Activated T-helper 1 cell treated with anti-CD3 and anti-CD28 coated beads, Interleukin-12 subunit alpha, Interleukin-12 subunit beta, Interleukin-2, Interleukin-4 antibody, amounts not matched to agents 30 ng/mL and 10 ng/mL and 1 ng/mL, durations not matched to agents 14 hours and 24 hours and 36 hours (primary cell): ENCODE measurements around the gene PIEZO2. TPM values are rescaled to one million over a fixed set of nuclear protein-coding genes. Genes with fewer than 3 reads are reported as not detected.
"Not testable (repeated sequence)": the region's sequence is repeated elsewhere in the genome, so short reads cannot be mapped to it uniquely, and the experiment has no call there.

Source experiments
- DNase-seq: peaks from one replicate; pipeline ENCODE4 v3.0.0; 2021; ENCODE audit warnings: low spot score
- H3K27ac Mint-ChIP-seq: one replicate; pipeline ENCODE4 v1.8.0; 2021; ENCODE audit warnings: mild to moderate bottlenecking, mixed read lengths
- H3K27me3 Mint-ChIP-seq: one replicate; pipeline ENCODE4 v1.8.0; 2022; ENCODE audit warnings: mild to moderate bottlenecking, moderate library complexity, mixed read lengths; ENCODE audit not compliant: insufficient read depth
- H3K36me3 Mint-ChIP-seq: one replicate; pipeline ENCODE4 v1.8.0; 2021; ENCODE audit warnings: low read depth, mixed read lengths
- H3K4me1 Mint-ChIP-seq: one replicate; pipeline ENCODE4 v1.8.0; 2021; ENCODE audit warnings: low read depth, mixed read lengths
- H3K4me3 Mint-ChIP-seq: one replicate; pipeline ENCODE4 v1.8.0; 2021; ENCODE audit warnings: mild to moderate bottlenecking, moderate library complexity, mixed read lengths
- H3K9me3 Mint-ChIP-seq: one replicate; pipeline ENCODE4 v1.8.0; 2021; ENCODE audit warnings: mixed read lengths
- intact Hi-C: fragments of 100-400 bp; cut with micrococcal nuclease; formaldehyde crosslinking; loops from one replicate; pipeline ENCODE4 v1.15.1; 2024
- total RNA-seq: library from RNA; stranded (reverse); gene quantifications from 2 replicates; pipeline ENCODE4 v1.2.3, GENCODE V29; 2022

PIEZO2 gene
- total RNA-seq, 1 donor from 2014 or later = not detected

DNA sequence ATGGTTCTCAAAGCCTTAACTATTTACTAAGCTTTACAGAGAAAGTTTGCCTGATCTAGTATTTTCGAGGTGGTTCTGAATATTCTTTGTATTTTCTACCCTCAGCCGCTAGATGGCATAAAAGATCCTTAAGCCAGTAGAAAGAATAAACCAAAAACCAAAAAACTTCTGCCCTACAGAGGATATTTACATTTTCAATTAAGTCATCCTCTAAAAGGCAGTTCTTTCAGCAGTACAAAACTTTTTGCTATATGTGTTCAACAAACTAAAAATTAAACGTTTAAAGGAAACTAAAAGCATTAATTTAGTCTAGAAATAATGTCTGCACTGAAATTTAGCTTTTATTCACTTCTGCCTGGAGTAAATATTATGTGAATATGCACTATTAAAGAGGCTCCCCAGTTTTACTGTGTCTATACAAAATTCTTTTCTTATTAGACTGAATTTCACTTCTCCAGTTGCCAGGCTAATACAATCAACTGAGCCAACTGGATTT, 297.5 kb downstream of the PIEZO2 start:
- H3K4me1 Mint-ChIP-seq = no peaks in the 10 kb centered on the region
- no peak overlapping the region for H3K27ac Mint-ChIP-seq
- DNase-seq = no peak
- no peak overlapping the region for H3K4me3 Mint-ChIP-seq
- intact Hi-C loops = loop anchor here (1.0 to 5.0 kb wide), 6 partner anchors 65 to 1185 kb away; no protein-coding TSS in a partner anchor
- H3K36me3 Mint-ChIP-seq = no peaks in the 10 kb centered on the region
- H3K9me3 Mint-ChIP-seq = no peaks in the 10 kb centered on the region
- peaks cover 4% of the 10 kb centered on the region for H3K27me3 Mint-ChIP-seq

DNA sequence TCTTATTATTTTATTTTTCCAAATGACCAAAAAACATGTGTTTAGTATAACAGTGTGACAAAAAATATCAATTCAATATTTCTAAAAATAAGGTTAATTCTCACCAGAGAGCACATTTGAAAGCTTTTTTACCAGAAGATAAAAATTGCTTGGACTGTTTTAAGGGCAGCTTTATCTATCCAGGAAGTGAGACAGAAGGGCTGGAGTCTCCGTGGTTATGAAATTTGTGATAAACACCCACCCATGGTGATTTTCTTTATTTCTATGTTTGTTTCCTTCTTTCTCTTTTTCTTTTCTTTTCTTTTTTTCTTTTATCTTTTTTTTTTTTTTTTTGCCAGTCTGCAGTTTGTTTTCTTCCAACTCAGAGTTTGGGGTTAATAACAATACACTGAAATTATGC, 298.5 kb downstream of the PIEZO2 start:
- Mint-ChIP-seq H3K36me3 (no peaks in the 10 kb centered on the region), H3K27me3 (peaks cover 4% of the 10 kb centered on the region), H3K27ac (no peak overlapping the region), H3K4me3 (no peak overlapping the region), H3K4me1 (no peaks in the 10 kb centered on the region), H3K9me3 (no peaks in the 10 kb centered on the region)
- intact Hi-C loops = loop anchor here (1.0 to 5.0 kb wide), 6 partner anchors 64 to 1186 kb away; no protein-coding TSS in a partner anchor
- DNase-seq = no peak

DNA sequence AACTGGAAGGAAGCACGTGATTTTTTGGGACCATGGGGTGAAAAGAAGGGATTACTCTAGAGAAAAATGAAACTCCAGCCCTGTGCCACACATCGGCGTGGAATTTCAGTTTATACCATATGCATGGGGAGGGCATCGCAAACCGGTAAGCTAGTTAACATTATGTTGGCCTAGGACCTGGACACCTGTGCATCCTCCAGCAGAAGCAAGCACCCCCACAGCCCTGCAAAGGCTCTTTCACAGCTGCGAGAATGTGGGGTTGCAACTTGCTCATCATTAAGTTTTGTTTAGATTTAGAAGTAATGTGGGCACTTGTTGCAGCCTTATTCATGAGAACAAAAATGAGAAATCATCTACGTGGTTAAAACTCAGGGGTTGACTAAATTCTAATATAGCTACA, 299.2 kb downstream of the PIEZO2 start:
- no peak overlapping the region for H3K4me3 Mint-ChIP-seq
- intact Hi-C loops = loop anchor here (5.0 kb wide), 5 partner anchors 63 to 1187 kb away; no protein-coding TSS in a partner anchor
- H3K27me3 Mint-ChIP-seq = peaks cover 3% of the 10 kb centered on the region
- no peaks in the 10 kb centered on the region for H3K9me3 Mint-ChIP-seq
- H3K36me3 Mint-ChIP-seq = no peaks in the 10 kb centered on the region
- no peaks in the 10 kb centered on the region for H3K4me1 Mint-ChIP-seq
- H3K27ac Mint-ChIP-seq = no peak overlapping the region
- no peak for DNase-seq

DNA sequence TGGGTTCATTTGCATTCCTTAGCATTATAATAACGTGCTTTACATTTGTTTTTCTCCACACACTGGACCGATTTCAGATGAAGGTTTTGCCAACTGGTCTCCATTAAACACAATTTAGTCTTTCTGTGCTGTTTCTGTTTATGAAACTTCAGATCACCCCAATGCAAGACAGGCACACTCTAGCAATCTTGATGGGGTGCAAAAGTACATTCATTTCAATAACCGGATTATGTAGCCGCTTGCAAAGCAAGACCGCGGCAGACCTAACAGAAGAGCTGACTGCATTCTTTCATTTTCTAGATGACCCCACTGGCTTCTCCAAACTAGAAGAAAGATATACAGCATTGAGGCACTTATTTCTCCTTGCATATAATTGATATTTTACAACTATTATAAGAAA, 301.5 kb downstream of the PIEZO2 start:
- no peak overlapping the region for H3K4me3 Mint-ChIP-seq
- H3K4me1 Mint-ChIP-seq = no peaks in the 10 kb centered on the region
- no peaks in the 10 kb centered on the region for H3K27me3 Mint-ChIP-seq
- no peaks in the 10 kb centered on the region for H3K9me3 Mint-ChIP-seq
- no peaks in the 10 kb centered on the region for H3K36me3 Mint-ChIP-seq
- intact Hi-C loops = no loop called here
- DNase-seq = no peak
- H3K27ac Mint-ChIP-seq = no peak overlapping the region

DNA sequence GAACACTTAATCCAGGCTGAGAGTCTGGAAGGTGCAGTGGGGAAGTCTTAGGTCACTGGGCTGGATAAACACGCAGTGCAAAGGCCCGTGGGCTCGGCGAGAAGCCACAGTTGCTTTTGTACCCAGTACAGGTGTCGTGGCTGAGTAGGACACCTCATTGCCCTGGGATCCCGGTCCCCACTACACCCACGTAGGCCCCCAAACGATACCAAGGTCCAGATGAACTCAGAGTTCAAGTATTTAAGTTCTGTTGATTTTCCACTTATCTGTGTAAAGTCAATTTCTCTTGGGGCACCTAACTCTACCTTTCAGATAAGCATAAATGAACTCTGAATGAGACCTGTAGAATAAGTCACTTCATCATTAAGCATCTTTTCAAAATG, 302.0 kb downstream of the PIEZO2 start:
- Mint-ChIP-seq H3K9me3 (no peaks in the 10 kb centered on the region), H3K4me1 (no peaks in the 10 kb centered on the region), H3K36me3 (no peaks in the 10 kb centered on the region), H3K27ac (no peak overlapping the region), H3K4me3 (no peak overlapping the region), H3K27me3 (no peaks in the 10 kb centered on the region)
- intact Hi-C loops = no loop called here
- no peak for DNase-seq

DNA sequence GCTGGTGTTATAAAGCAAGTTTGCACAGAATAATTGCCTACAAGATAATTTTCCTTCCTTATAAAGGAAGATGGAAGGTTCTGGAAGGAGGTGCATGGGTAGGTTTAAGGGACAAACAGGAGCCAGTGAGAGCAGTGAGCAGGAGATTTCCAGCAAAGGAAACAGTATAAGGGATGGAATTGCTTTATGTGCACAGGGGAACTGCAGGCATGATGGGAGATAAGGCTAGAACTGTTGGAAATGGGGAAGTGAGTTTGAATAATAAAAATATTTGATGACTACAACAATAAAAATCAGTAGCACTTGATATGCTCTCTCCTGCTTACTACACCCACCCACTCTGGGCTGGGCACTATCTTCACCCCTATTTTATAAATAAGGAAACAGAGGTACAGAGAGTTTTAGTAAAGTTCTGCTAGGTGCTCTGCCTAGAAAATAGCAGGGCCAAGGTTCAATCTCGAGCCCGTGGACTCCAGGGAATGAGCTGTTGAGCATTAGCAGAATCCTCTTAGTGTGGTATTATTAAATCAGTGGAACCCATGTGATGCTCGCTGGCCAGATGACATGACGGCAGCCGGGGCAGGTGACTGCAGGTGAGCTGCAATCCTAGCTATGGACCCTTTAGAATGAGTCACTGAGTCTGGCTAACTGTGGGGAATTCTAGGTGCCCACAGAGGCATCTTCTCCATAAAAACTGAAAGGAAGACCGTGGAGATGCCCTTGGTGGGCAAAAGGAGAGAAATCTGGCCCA, 302.5 kb downstream of the PIEZO2 start:
- intact Hi-C loops = no loop called here
- no peaks in the 10 kb centered on the region for H3K36me3 Mint-ChIP-seq
- H3K4me3 Mint-ChIP-seq = no peak overlapping the region
- no peak overlapping the region for H3K27ac Mint-ChIP-seq
- no peaks in the 10 kb centered on the region for H3K4me1 Mint-ChIP-seq
- no peaks in the 10 kb centered on the region for H3K9me3 Mint-ChIP-seq
- H3K27me3 Mint-ChIP-seq = no peaks in the 10 kb centered on the region
- no peak for DNase-seq

DNA sequence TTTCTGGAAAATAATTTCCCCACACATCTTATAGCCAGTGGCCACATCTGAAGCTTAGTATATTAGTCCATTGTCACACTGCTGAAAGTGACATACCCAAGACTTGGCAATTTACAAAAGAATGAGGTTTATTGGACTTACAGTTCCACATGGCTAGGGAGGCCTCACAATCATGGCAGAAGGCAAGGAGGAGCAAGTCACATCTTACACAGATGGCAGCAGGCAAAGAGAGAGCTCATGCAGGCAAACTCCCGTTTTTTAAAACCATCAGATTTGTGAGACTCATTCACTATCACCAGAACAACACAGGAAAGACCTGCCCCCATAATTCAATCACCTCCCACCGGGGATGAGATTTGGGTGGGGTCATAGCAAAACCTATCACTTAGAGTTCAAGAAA, 303.3 kb downstream of the PIEZO2 start:
- H3K27me3 Mint-ChIP-seq, H3K9me3 Mint-ChIP-seq, H3K4me1 Mint-ChIP-seq, intact Hi-C loops, DNase-seq, H3K27ac Mint-ChIP-seq, H3K4me3 Mint-ChIP-seq, H3K36me3 Mint-ChIP-seq: not testable (repeated sequence)

DNA sequence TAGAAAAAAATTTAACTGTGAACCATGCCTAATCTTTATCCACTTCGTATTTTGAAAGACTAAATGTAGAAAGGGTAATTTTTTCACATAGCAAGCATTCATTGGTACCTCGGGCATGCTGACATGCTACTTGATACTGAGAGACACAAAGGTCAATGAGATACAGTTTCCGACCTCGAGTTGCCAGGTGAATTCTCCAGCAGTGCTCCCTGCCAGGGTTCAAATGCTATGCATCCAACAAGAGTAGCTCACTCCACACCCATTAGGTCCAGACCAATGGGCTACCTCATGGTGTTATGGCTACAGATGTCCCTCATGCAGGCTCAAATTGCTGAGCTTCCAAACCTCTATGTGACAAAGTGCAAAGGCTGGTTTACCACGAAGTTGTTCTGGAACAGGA, 305.8 kb downstream of the PIEZO2 start:
- intact Hi-C loops = no loop called here
- no peaks in the 10 kb centered on the region for H3K36me3 Mint-ChIP-seq
- H3K4me1 Mint-ChIP-seq = no peaks in the 10 kb centered on the region
- no peak overlapping the region for H3K4me3 Mint-ChIP-seq
- H3K9me3 Mint-ChIP-seq = no peaks in the 10 kb centered on the region
- DNase-seq = no peak
- H3K27me3 Mint-ChIP-seq = no peaks in the 10 kb centered on the region
- H3K27ac Mint-ChIP-seq = no peak overlapping the region

DNA sequence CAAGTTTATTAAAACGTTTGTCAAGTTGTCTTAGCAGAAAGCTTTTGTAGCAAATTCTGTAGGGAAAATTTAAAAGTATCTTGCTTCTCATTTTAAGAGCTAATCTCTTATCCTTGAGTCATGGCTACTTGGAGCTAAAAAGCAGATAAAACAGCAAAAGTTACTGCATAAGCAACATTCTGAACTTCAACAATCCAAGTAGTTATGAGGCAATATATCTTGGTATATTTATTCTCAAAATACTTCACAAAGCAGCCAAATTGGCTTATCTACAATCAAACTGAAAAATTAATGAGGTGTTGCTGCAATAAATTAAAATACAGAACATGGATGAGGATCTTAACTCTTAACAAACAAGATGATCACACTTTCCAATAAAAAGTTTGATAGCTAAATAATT, 306.5 kb downstream of the PIEZO2 start:
- intact Hi-C loops = no loop called here
- no peaks in the 10 kb centered on the region for H3K4me1 Mint-ChIP-seq

DNA sequence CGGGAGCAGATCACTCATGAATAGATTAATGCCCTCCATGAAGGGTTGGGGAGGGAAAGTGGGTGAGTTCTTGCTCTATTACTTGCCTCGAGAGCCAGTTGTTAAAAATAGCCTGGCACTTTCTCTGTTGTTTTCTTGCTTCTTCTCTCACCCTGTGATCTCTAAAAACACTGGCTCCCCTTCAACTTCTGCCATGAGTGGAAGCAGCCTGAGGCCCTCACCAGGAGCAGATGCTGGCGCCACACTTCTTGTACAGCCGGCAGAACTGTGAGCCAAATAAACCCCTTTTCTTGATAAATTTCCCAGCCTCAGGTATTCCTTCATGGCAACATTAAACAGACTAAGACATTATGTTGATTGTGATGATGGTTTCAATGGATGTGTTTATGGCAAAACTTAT, 307.0 kb downstream of the PIEZO2 start:
- no peaks in the 10 kb centered on the region for H3K27me3 Mint-ChIP-seq
- H3K36me3 Mint-ChIP-seq = no peaks in the 10 kb centered on the region
- H3K4me3 Mint-ChIP-seq = no peak overlapping the region
- intact Hi-C loops = no loop called here
- no peak for DNase-seq
- H3K4me1 Mint-ChIP-seq = no peaks in the 10 kb centered on the region
- H3K9me3 Mint-ChIP-seq = no peaks in the 10 kb centered on the region
- H3K27ac Mint-ChIP-seq = no peak overlapping the region

More for the DNA sequence above, 306.5 kb downstream of the PIEZO2 start:
- Mint-ChIP-seq H3K9me3 (no peaks in the 10 kb centered on the region), H3K27ac (no peak overlapping the region), H3K27me3 (no peaks in the 10 kb centered on the region), H3K36me3 (no peaks in the 10 kb centered on the region), H3K4me3 (no peak overlapping the region)
- DNase-seq = no peak

DNA sequence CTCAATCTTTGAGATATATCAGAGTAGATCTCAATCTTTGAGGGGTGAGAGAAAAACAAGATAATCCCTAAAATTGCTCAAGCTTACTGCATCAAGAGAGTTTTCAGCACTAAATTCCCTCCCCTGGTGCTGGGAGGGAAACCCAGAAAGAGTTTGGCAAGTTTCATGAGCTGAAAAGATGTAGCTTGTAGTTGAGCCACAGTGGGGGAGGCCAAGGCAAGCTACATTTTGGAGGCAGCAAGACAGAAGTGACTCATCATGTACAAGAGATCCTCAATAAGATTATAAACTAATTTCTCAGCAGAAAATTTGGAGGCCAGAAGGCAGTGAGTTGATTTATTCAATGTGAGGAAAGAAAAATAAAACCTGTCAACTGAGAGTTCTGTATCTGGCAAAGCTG, 308.2 kb downstream of the PIEZO2 start:
- Mint-ChIP-seq H3K4me3 (no peak overlapping the region), H3K4me1 (no peaks in the 10 kb centered on the region), H3K27ac (no peak overlapping the region), H3K27me3 (no peaks in the 10 kb centered on the region), H3K9me3 (no peaks in the 10 kb centered on the region), H3K36me3 (no peaks in the 10 kb centered on the region)
- no peak for DNase-seq
- intact Hi-C loops = no loop called here

DNA sequence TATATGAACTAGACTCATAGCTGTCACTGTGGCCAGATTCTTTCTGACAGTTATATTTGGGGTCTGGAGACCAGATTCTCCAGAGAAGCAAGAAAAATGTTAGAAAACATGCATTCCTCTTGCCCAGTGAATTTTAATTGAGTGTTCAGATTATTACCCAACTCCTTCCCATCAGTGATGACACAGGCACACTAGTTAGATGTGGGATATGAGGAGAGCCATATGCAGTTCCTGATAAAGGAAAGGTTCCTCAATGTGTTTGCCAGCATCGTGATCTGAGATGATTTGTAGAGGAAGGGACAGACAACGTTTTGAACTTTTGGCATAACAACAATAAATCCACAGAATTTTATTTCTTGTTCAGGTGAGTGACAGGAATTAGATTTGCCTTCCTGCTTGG, 308.6 kb downstream of the PIEZO2 start:
- intact Hi-C loops = no loop called here
- Mint-ChIP-seq H3K27ac (no peak overlapping the region), H3K4me1 (no peaks in the 10 kb centered on the region), H3K27me3 (no peaks in the 10 kb centered on the region), H3K9me3 (no peaks in the 10 kb centered on the region), H3K36me3 (no peaks in the 10 kb centered on the region), H3K4me3 (no peak overlapping the region)
- DNase-seq = no peak

DNA sequence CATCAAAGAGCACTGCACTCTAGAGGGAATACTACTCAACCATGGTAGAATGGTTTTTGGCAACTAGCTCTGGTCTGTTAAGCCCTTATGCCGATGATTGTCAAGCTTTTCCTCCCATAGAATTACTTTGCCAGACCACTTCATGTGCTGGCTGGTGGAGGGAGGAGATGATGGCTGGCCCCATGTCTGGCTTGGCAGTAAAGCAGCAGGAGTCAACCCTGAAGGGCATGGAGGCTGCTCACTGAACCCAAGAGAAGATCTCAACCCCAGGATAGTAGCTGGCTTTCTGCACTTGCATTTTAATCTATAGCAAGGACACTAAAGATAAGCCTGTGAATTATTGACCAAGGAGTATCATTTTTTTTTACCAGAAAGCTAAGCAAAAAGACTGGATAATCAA, 309.9 kb downstream of the PIEZO2 start:
- H3K27me3 Mint-ChIP-seq = no peaks in the 10 kb centered on the region
- H3K36me3 Mint-ChIP-seq = no peaks in the 10 kb centered on the region
- no peak overlapping the region for H3K27ac Mint-ChIP-seq
- no peak for DNase-seq
- H3K9me3 Mint-ChIP-seq = no peaks in the 10 kb centered on the region
- H3K4me3 Mint-ChIP-seq = no peak overlapping the region
- H3K4me1 Mint-ChIP-seq = no peaks in the 10 kb centered on the region
- intact Hi-C loops = no loop called here

DNA sequence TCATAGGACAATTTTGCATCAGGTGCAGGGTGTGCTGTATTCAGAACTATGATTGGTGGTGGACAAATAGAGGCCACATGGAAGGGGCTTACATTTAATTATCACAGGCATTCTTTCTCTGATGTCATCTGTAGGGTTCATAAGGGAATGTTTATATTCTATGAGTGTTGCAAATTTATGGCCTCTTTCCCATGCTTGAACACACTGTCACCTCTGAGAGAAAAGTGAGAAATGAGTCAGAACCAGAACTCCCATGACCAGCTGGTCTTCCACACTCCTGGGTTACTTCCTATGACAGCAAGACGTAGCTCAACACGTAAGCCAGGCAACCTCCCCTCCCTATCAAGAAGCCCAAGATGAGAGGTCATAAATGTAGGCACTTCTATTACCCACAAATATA, 310.8 kb downstream of the PIEZO2 start:
- intact Hi-C loops = no loop called here
- no peaks in the 10 kb centered on the region for H3K36me3 Mint-ChIP-seq
- H3K4me3 Mint-ChIP-seq = no peak overlapping the region
- H3K27ac Mint-ChIP-seq = no peak overlapping the region
- H3K9me3 Mint-ChIP-seq = no peaks in the 10 kb centered on the region
- peaks cover 1% of the 10 kb centered on the region for H3K27me3 Mint-ChIP-seq
- H3K4me1 Mint-ChIP-seq = no peaks in the 10 kb centered on the region
- DNase-seq = no peak
